ENCODE results near the gene FBXO27. TPM values are rescaled to one million over a fixed set of nuclear protein-coding genes. Genes with fewer than 3 reads are reported as not detected.

The FBXO27 gene
- polyA plus RNA-seq, 3 donors = not detected

DNA sequence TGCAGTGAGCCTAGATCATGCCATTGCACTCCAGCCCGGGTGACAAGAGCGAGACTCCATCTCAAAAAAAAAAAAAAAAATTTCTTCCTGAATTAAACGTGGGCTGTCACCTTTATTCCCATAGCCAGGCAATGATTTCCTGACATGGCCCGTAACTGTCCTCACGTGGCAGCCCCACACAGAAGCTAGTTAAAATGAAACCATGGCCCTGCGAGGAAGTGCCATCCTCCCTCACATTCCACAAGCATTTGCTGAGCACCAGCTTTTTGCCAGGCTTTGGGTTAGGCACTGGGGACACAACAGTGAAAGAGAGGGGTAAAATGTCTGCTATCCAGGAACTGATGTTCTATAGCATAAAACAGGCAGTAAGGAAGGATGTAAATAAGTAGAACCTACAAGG is 13.2 kb upstream of the FBXO27 start:
- Mint-ChIP-seq H3K9me3 (peaks cover 3 to 20% (median 9%) of the 10 kb centered on the region in 7 donors), H3K4me1 (no peaks in the 10 kb centered on the region), H3K27me3 (ENCODE audit: low read depth in 3 of 3) (peaks cover 3 to 9% (median 5%) of the 10 kb centered on the region in 3 donors), H3K4me3 (no peak overlapping the region), H3K36me3 (no peaks in the 10 kb centered on the region), H3K27ac (peak overlapping the region in 1 of 7 donors; percentile 44)
- no peaks in the 10 kb centered on the region for H3K36me3 ChIP-seq (replicated peaks in 1 of 2; ENCODE audit: control insufficient read depth in 1 of 2, insufficient read depth in 2 of 2, low read length in 2 of 2)
- no peaks in the 10 kb centered on the region for H4K20me1 ChIP-seq (ENCODE audit: insufficient read depth, low read length)
- H3K9ac ChIP-seq (ENCODE audit: insufficient read depth, low read length, poor library complexity, severe bottlenecking) = no peak overlapping the region
- no peak overlapping the region for H3K4me2 ChIP-seq (replicated peaks; ENCODE audit: extremely low read depth, low read length, poor library complexity, severe bottlenecking)
- H3K4me3 ChIP-seq (replicated peaks in 1 of 3; ENCODE audit: low read depth in 2 of 3, low read length in 3 of 3) = no peak overlapping the region
- H2AFZ ChIP-seq (ENCODE audit: insufficient read depth, low read depth, low read length, poor library complexity, severe bottlenecking) = no peak overlapping the region
- H3K27me3 ChIP-seq (ENCODE audit: control insufficient read depth in 2 of 2, insufficient read depth in 2 of 2, low read length in 2 of 2) = no peaks in the 10 kb centered on the region
- 67% methylated on average over 4 of the region's 6 CpGs for WGBS (ENCODE audit: insufficient coverage)
- TF ChIP-seq, protein P1, sequence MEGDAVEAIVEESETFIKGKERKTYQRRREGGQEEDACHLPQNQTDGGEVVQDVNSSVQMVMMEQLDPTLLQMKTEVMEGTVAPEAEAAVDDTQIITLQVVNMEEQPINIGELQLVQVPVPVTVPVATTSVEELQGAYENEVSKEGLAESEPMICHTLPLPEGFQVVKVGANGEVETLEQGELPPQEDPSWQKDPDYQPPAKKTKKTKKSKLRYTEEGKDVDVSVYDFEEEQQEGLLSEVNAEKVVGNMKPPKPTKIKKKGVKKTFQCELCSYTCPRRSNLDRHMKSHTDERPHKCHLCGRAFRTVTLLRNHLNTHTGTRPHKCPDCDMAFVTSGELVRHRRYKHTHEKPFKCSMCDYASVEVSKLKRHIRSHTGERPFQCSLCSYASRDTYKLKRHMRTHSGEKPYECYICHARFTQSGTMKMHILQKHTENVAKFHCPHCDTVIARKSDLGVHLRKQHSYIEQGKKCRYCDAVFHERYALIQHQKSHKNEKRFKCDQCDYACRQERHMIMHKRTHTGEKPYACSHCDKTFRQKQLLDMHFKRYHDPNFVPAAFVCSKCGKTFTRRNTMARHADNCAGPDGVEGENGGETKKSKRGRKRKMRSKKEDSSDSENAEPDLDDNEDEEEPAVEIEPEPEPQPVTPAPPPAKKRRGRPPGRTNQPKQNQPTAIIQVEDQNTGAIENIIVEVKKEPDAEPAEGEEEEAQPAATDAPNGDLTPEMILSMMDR (IDR thresholded peaks at IDR 0.05) = no peak
- H3K27ac ChIP-seq (ENCODE audit: low read depth in 1 of 2, low read length in 2 of 2) = no peak overlapping the region
- intact Hi-C loops (cut with micrococcal nuclease) = no loop called here
- H3K9me3 ChIP-seq (replicated peaks in 1 of 2; ENCODE audit: control insufficient read depth in 1 of 2, insufficient read depth in 1 of 2, low read length in 2 of 2) = peaks cover 0 to 3% of the 10 kb centered on the region in 2 donors
- no peaks in the 10 kb centered on the region for H3K79me2 ChIP-seq (ENCODE audit: insufficient read depth, low read length)
- H3K4me1 ChIP-seq (ENCODE audit: control insufficient read depth in 1 of 2, insufficient read depth in 2 of 2, low read length in 2 of 2) = no peaks in the 10 kb centered on the region
- no peak for DNase-seq

DNA sequence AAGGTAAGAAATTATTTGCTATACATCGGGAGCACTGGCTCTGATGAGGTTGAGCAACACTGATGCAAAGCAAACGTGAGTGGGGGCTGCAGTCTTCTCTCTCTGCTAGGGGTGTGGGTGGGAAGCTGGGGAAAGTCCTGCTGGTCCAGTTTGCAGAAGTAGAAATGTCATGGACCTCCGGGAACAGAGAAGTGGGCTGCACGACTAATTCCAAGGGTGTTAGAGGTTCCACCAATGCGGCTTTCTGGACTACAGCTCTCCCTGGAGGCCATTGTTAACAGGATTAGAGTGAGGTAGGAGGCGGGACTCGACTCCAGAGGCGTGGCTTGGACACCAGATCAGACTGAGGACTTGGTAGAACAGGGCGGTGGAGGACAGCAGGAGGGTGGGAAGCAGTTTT is 5.7 kb upstream of the FBXO27 start:
- peaks cover 19 to 42% (median 27%) of the 10 kb centered on the region in 3 donors for H3K27me3 Mint-ChIP-seq (ENCODE audit: low read depth in 3 of 3)
- 17% methylated on average over 8 of the region's 9 CpGs for WGBS (ENCODE audit: insufficient coverage)
- H3K9me3 Mint-ChIP-seq = peaks cover 2 to 10% (median 4%) of the 10 kb centered on the region in 7 donors
- intact Hi-C loops (cut with micrococcal nuclease) = no loop called here
- no peaks in the 10 kb centered on the region for H3K36me3 Mint-ChIP-seq
- DNase-seq = no peak
- H3K36me3 ChIP-seq (replicated peaks in 1 of 2; ENCODE audit: control insufficient read depth in 1 of 2, insufficient read depth in 2 of 2, low read length in 2 of 2) = no peaks in the 10 kb centered on the region
- no peaks in the 10 kb centered on the region for H3K4me1 ChIP-seq (ENCODE audit: control insufficient read depth in 1 of 2, insufficient read depth in 2 of 2, low read length in 2 of 2)
- H4K20me1 ChIP-seq (ENCODE audit: insufficient read depth, low read length) = no peaks in the 10 kb centered on the region
- no peak overlapping the region for H3K4me3 Mint-ChIP-seq
- no peaks in the 10 kb centered on the region for H3K4me1 Mint-ChIP-seq
- no peaks in the 10 kb centered on the region for H3K79me2 ChIP-seq (ENCODE audit: insufficient read depth, low read length)
- H3K9ac ChIP-seq (ENCODE audit: insufficient read depth, low read length, poor library complexity, severe bottlenecking) = no peak overlapping the region
- no peak overlapping the region for H3K4me2 ChIP-seq (replicated peaks; ENCODE audit: extremely low read depth, low read length, poor library complexity, severe bottlenecking)
- no peak overlapping the region for H3K27ac ChIP-seq (ENCODE audit: low read depth in 1 of 2, low read length in 2 of 2)
- H3K4me3 ChIP-seq (replicated peaks in 1 of 3; ENCODE audit: low read depth in 2 of 3, low read length in 3 of 3) = no peak overlapping the region
- H2AFZ ChIP-seq (ENCODE audit: insufficient read depth, low read depth, low read length, poor library complexity, severe bottlenecking) = no peak overlapping the region
- TF ChIP-seq, protein P1 (IDR thresholded peaks at IDR 0.05) = no peak
- H3K27ac Mint-ChIP-seq = no peak overlapping the region
- no peaks in the 10 kb centered on the region for H3K9me3 ChIP-seq (replicated peaks in 1 of 2; ENCODE audit: control insufficient read depth in 1 of 2, insufficient read depth in 1 of 2, low read length in 2 of 2)
- H3K27me3 ChIP-seq (ENCODE audit: control insufficient read depth in 2 of 2, insufficient read depth in 2 of 2, low read length in 2 of 2) = peaks cover 6% of the 10 kb centered on the region in 2 donors

Data from CD14-positive monocyte (primary cell).